GM19025 (cell line): Measurements from ENCODE around the gene AGBL1.

Experiments used
- ATAC-seq: cut with Tn5 transposase; IDR thresholded peaks from one replicate; pipeline ENCODE4 v1.9.1; 2021; ENCODE audit warnings: mild to moderate bottlenecking, low read depth, moderate library complexity; ENCODE audit not compliant: unreplicated experiment

AGBL1 gene

DNA sequence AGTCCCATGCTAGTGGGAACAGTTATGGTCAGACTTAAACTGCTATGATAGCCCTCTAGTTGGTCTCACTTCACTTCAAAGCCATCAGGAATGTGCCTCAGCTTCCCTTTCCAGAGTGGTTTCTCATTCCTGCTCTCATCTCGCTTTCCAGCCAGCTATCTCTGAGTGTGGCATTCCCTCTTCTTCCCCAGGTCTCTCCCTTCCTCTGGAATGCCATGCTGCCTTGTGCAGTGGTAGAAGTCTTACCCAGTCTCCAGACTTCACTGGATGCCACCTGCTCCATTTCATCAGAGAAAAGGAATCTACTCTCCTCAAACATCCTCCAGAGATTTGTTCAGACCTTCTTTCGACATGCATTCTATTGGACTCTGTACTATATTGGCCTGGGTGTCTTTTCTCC, 83.0 kb downstream of the AGBL1 start:
- ATAC-seq, result no peak

DNA sequence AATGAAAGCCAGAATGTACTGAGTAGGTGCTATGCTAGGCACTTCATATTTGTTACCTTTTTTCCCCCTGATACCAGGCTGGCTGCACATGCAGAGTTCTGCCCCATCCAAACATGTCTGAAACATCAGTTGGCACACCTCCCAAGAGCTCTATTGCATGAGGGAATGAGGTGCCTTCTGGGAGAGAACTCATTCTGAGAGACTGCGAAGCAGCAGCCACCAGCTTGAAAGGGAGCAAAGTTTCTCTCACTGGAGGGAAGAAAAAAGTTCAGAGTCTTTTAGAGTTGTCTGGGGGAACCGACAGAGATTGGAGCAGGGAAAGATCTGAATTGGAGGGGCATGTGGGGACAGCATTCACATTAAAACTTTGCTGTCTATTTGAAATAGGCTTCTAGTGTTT, 84.1 kb downstream of the AGBL1 start:
- ATAC-seq, result no peak

DNA sequence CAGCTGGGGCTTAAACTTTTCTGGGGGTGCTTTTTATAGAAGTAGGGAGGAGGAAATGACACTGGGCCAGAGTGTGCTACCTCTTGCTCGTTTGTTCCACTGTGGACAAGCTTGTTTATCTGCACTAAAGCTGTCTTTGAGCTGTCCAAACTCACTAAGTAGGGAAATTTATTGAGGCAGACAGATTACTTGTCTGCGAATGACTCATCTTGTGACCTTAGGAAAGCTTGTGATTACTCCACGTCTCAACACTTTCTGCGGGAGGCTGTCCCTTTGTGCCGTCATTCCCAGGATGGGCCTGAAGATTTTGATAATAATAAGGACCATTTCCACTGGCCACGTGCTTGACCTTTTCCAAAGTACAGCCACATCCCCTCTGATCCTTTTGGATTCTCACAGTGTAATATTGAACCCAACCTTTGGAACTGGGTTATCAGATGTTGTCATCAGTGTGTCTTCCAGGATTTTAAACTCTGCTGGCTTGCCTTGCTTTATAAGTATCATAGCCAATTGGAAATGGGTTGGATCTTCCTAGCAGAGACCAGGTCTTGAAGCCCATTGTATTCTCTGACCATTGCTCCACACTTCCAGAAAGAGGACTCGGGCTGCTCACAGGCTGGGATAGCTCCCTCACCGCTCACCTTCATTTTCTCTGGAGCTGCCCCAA, 84.7 kb downstream of the AGBL1 start:
- ATAC-seq, result no peak

DNA sequence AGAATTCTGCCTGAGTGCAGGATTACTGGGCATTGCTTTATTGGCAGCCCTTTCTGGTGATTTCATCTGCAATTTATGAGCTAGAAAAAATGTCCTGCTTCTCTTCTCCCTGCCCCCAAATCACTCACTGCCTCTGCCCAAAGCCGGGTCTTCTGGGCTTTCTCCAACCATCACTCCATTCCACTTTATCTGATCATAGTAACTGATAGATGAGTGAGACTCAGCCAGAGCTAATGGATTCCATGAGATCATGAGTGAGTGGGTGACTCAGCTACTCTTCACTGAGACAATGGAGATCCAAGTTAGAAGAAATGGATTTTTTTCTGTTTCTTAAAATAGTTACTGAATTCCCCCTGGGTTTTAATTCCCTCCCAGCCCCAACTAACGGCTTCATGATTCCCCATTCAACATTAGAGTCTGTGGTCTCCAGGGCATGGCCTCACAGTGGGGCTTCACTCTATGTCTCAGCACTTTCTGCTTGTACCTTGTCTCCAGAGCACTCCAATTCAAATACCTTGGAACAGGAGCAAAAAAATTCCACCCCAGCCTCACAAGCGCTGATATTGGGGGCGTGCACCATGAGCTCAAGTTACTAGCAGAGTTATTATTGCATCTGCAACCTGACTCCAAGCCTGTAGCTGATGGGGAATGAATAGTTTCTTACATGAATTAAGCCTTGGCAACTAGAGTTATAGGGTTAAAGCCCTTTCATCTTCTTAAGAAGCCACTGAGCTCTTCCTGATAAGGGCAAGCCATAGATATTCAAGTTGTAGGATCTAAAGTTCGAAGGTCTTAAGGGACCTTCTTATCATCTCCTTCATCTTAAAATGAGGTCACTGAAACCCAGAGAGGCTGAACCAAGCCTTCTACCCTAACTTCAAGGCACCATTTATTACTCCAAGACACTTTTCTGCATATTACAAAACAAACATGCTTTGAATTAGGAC, 85.9 kb downstream of the AGBL1 start:
- ATAC-seq, result no peak

DNA sequence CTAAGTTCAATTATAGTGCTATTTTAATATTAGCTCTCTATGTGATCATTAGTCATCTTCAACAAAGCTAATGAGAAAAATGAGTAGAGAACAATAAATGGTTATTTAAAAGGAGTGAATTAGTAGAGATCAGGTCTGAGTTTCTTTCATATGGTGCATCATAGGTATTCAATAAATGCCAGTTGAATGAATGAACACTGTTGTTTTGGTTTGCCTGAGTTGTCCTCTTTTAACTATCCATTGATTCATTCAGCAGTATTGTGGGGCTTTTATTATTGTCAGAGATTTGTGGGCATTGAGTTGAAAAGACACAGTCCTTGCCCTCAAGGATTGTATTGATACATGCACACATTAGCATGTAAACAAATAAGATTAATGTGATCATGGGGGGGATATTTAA, 88.2 kb downstream of the AGBL1 start:
- ATAC-seq, result no peak

DNA sequence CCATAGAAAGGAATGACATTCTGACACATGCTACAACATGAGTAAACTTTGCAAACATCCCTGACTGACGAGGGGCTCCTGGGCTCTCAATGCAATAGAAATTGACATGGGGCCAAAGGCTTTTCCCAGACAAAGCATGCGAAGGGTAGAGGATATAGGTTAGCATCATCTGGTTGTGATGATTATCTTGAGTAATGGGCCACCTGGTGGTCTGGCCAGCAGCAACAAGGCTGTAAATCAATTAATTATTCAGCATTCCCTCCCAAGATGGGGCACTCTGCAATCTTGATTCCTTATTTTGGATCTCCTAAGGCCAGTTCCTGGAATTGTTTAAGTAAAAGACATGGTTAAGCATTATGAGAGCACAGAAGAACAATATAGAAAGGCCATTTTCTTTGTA, 99.2 kb downstream of the AGBL1 start:
- ATAC-seq, result no peak

DNA sequence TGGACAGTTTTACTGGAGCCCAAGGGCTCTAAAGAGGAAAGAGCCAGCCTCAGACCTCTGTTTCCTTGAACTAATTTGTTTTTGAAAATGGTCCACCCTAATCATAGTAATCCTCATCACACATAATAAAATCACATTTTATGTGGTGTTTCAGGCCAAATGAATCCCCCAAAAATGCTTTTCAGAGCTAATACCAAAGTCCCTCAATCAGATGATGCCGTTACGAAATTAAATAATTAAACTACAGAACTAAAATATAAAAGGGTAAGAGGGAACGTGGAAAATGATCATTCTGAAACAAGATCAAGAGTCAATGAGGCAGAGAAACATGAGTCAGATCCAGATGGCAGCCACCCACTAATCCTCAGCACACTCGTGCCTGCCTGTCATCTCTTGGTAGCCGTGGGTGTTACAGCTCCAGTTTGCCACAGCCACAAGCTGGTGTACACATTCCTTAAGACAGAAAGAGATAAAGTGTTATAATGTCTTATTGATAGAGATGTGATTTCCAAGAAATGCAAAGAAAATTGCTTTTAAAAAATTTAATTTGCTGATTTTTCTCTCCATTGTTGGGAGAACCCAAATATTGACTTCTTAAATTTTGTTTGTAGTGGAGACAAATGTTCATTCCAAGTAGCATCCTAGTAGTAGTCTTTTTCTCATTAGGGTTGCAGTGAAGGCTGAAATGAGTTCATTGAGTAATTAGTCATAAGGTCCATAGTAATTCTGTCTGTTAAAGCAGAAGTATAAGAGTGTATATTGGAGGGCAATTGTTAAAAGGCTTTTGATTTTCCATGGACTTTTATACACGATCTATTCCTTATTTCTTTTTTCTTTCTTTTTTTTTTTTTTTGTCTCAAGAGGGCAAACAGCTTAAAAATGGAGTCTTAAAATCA, 104.2 kb downstream of the AGBL1 start:
- no peak for ATAC-seq

DNA sequence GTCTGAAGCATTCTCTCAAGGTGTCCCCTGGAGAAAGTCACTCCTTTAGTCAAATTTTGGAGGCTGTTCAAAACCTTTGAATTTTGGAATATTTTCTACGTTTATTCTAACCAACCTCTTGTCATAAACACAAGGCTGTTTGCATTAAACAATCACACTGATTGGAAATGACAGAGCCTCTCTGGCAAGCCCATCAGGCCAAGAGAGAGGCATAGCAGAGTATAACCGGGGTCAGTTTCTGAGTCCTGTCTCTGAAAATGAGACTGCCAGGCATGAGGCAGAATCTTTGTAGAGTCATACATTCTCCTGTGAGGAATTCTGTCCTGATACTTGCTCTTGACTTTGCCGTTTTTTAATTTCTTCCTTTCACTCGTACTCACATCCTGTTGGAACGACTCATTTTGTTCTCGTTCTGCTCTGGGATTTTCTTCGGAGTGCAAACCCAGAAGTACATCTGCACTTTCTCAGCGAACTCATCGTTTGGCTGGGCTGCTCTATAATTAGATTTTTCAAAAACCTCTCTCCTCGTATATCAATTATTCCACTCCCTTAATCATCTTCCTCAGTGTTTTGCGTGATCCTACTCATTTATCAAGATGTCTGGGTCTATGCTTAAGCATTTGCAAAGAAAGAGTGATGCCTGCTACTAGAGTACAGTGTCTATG, 114.2 kb downstream of the AGBL1 start:
- ATAC-seq, result no peak

DNA sequence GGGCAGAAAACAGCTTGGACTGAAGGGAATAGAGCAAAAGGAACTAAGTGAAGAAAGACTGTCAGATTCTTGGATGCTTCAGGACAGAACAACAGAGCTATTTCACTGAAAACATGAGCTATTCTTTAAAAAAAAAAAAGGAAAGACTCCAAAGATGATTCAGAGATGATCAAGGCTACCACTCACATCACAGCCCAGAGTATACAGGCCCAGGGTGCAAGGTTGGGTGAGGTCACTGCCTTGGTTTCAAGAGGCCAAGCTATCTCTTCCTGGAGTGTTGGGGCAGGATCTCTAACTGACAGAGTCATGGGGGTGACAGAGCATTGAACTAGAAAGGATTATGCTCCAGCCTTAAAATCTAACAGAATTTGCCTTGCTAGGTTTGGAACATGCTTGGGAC, 118.1 kb downstream of the AGBL1 start:
- ATAC-seq, result no peak

DNA sequence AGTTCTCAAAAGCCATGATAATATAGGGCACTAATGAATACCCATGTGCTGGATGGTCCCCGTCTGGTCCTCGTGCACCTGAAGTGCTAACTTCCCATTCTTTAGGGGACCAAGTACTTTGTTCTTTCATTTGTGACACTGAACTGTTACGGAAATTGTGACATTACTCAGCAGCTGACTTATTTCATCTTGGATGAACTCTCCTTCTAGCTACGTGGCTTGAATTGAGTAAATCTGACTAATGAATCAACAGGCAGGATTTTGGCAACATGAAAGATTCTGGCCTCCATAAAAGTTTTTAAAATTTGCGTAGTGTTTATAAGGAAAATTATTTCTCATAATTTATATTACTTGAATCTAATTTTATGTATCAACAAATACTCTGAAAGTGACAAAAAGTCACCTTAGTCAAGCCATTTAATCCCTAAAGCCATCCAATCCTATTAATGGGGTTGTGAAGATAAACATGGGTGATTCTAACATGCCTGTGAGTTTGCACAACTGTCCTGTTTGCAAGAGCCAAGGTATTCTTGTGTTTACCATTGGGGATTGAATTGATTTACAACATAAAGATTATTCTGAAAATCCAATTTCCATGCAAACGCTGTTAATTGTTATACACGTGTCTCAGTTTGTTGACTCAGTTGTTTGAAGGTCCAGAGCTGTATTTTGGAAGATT, 119.9 kb downstream of the AGBL1 start:
- ATAC-seq, result no peak

DNA sequence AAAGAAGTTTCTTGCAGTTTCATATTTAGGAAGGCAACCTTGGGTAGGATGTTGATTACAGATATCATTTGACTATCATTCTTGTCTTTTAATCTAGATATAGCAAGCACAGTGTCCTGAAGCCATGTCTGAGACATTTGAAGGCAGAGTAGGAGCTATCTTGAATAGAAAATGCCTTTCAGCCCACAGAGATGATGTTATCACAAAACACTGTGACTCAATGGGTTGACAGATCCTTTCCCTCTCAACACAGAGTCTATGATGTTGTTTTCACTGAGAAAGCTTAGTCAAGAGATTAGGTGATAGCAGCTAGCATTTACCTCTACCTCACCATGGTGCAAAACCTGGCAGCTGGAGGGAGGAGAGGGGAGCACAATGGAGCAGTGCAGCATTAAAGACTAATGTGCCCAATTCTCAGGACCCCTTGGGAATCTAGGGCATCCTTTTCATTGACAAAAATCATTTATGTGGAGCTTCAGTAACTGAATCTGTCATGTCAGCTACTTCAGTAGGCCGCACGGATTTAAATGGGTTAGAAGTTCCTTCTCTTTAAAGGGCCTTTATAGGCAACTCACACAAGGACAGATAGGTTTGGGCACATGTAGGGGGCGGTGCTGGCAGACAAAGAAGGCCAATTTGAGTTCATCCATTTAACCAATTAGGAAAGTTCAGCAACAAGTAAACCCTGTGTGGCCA, 121.8 kb downstream of the AGBL1 start:
- no peak for ATAC-seq

DNA sequence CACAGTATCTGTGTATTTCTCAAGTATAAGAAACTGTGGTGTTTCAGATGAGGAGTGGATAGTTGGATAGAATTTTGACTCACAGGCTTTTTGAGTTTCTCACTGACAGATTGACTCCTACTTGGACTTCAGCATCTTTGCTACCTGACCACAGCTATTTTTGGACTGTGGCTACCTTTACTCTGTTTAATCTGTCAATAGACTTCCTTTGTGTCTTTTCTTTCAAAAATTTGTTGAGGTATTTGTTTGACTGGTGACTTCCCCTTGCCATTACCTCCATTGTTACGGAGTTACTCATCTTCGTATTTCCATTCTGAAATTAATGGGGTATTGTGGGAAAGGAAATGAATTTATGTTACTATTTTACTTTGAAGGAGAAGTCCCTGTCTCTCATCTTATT, 123.8 kb downstream of the AGBL1 start:
- ATAC-seq, result no peak

DNA sequence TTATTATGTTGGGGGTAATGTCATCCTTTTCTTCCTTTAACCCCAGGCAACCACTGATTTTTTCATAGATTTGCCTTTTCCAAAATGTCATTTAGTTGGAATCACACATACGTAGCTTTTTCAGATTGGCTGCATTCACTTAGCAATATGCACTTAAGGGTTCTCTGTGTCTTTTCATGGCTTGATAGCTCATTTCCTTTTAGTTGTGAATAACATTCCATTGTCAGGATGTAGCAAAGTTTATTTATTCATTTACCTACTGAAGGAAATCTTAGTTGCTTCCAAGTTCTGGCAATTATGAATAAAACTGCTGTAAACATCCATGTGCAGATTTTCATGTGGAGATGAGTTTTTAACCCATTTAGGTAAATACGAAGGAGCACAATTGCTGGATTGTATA, 125.4 kb downstream of the AGBL1 start:
- ATAC-seq, result no peak

DNA sequence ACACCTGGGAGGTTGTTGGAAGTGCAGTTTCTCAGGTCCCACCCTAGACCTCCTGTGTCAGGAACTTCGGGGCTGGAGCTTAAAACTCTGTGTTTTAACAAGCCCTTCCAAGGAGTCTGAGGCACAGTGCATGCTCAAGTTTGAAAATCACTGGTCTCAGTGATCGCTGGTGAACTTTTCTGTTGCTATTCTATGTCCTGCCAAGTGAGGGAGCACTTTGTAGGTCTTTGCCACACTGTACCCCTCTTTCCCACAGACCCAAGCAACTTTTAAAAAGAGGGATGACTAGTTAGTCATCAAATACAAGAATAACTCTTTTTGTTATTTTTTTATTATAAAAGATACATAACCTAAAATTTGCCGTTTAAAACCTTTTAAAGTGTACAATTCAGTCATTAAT, 133.7 kb downstream of the AGBL1 start:
- no peak for ATAC-seq

DNA sequence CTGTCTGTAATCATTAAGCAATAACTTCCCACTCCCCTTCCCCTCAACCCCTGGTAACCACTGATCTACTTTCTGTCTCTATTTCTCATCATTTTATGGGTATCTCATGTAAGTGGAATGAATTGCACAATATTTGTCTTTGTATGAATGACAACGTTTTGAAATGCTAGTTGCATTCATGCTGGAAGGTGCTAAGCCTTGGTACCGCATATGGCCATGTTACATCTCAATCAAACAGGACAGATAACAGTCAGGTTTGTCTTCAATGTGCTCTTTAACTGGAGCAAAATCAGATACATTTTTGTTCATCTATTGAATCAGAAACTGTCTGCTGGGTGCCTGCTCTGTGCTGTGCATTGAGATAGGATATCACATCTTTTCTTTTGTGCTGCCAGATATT, 134.2 kb downstream of the AGBL1 start:
- no peak for ATAC-seq

DNA sequence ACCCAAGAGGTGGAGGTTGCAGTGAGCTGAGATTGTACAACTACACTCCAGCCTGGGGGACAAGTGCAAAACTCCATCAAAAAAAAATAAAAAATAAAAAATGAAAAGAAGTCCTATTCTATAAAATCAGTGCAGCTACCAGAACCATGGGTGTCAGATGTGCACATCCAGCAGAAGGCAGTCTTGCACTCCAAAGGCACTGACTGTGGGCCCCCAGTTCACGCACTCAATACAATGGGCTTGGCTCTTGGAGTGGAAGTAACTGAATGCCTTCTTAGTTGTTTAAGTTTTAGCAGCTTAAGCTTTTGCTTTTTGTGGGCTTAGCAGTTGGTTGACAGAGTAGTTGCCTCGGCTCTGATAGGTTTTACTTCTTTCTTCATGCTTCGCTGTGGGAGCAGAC, 141.4 kb downstream of the AGBL1 start:
- no peak for ATAC-seq

DNA sequence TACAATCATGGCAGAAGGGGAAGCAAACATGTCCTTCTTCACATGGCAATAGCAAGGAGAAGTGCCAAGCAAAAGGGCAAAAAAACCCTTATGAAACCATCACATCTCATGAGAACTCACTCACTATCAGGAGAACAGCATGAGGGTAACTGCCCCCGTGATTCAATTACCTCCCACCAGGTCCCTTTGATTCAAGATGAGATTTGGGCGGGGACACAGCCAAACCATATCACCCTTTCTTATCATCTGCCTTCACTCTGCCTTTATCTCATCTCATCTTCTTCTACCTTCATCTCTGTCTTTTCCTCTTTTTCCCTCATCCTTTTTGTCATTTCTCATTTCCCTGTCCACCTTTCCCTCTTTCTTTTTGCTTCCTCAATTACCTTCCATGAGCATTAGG, 149.6 kb downstream of the AGBL1 start:
- no peak for ATAC-seq

DNA sequence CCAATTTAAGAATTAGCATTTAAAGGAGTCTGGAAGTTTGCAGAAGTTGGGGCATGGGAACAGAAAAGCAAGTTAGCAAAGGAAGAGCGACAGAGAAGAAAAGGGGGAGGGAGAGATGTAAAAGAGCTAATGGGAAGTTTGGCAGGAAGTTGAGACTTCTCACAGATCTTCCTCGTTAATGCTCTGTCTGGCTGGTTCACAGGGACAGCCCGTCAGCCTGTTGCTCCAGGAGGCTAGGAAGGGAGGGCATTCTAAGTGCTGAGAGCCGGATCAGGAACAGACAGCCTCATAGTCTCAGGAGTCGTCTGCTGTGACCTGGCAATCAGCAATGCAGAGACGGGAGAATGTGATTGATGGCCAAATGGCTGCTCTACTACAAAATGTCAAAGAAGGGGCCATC, 150.3 kb downstream of the AGBL1 start:
- no peak for ATAC-seq
